T-helper 2 cell treated with Interferon-gamma antibody and Interleukin-4, amounts not matched to agents 100 ng/mL and 5 ng/mL, for 36 hours (primary cell): Measurements from ENCODE around the gene TNF. TPM values are rescaled to one million over a fixed set of nuclear protein-coding genes. Genes with fewer than 3 reads are reported as not detected.
"Not testable (repeated sequence)": the region's sequence is repeated elsewhere in the genome, so short reads cannot be mapped to it uniquely, and the experiment has no call there.

Source experiments
- intact Hi-C: fragments of 100-400 bp; cut with micrococcal nuclease; formaldehyde crosslinking; loops from one replicate; pipeline ENCODE4 v1.15.1; 2023
- total RNA-seq: library from RNA; stranded (reverse); gene quantifications from 2 replicates; pipeline ENCODE4 v1.2.3, GENCODE V29; 2022

TNF gene
- total RNA-seq, 1 donor from 2014 or later, result 45.3 TPM

- intact Hi-C loops, result no loop called here
Observed at GRCh38 chr6:31586008-31586407, 10.6 kb downstream of the TNF start, which contains the start of gene LST1. TSS of gene LST1 (plus strand) at chr6:31586277. CDS start at chr6:31587300, 1,023 bp downstream.

GRCh38 chr6:31586599-31587281 lies 11.4 kb downstream of the TNF start:
- intact Hi-C loops, result no loop called here

- intact Hi-C loops, result no loop called here
Observed at GRCh38 chr6:31587791-31588777, 12.7 kb downstream of the TNF start.

- intact Hi-C loops, result no loop called here
Observed at GRCh38 chr6:31588871-31589650, 13.7 kb downstream of the TNF start.

GRCh38 chr6:31590691-31591090 lies 15.3 kb downstream of the TNF start:
- intact Hi-C loops, result not testable (repeated sequence)

- intact Hi-C loops, result no loop called here
Observed at GRCh38 chr6:31592396-31592771, 17.0 kb downstream of the TNF start.

GRCh38 chr6:31597006-31597405 lies 21.6 kb downstream of the TNF start:
- intact Hi-C loops, result loop anchor here (1.0 kb wide), 2 partner anchors 16 to 103 kb away; no protein-coding TSS in a partner anchor

- intact Hi-C loops, result no loop called here
Observed at GRCh38 chr6:31607317-31607716, 32.0 kb downstream of the TNF start.

- intact Hi-C loops, result no loop called here
Observed at GRCh38 chr6:31609519-31610406, 34.4 kb downstream of the TNF start.

GRCh38 chr6:31610968-31611367 lies 35.6 kb downstream of the TNF start:
- intact Hi-C loops, result no loop called here

GRCh38 chr6:31614075-31614619 lies 38.8 kb downstream of the TNF start:
- intact Hi-C loops, result no loop called here

GRCh38 chr6:31614684-31615578 lies 39.6 kb downstream of the TNF start, which contains the start of gene AIF1:
TSS of gene AIF1 (plus strand) at chr6:31615234. CDS start at chr6:31615330, 96 bp downstream.
- intact Hi-C loops, result no loop called here

GRCh38 chr6:31615748-31616147 lies 40.4 kb downstream of the TNF start:
- intact Hi-C loops, result no loop called here

GRCh38 chr6:31617010-31617409 lies 41.6 kb downstream of the TNF start:
- intact Hi-C loops, result no loop called here

- intact Hi-C loops, result loop anchor here (1.0 to 2.0 kb wide), 7 partner anchors 32 to 242 kb away; partner anchors contain the start of genes BAG6, HSPA1B, NEU1 and NFKBIL1
Observed at GRCh38 chr6:31619805-31620585, 44.6 kb downstream of the TNF start.

GRCh38 chr6:31620586-31621319 lies 45.4 kb downstream of the TNF start, which contains the start of gene PRRC2A:
TSS of gene PRRC2A (plus strand) at chr6:31620715. CDS start at chr6:31622790, 2,075 bp downstream.
- intact Hi-C loops, result loop anchor here (1.0 to 2.0 kb wide), 7 partner anchors 32 to 242 kb away; partner anchors contain the start of genes BAG6, HSPA1B, NEU1 and NFKBIL1
